ENCODE results near the gene ABCD3.
A peak's percentile ranks its signal among the peaks of the same experiment; 100 is the strongest.

The ABCD3 gene

DNA sequence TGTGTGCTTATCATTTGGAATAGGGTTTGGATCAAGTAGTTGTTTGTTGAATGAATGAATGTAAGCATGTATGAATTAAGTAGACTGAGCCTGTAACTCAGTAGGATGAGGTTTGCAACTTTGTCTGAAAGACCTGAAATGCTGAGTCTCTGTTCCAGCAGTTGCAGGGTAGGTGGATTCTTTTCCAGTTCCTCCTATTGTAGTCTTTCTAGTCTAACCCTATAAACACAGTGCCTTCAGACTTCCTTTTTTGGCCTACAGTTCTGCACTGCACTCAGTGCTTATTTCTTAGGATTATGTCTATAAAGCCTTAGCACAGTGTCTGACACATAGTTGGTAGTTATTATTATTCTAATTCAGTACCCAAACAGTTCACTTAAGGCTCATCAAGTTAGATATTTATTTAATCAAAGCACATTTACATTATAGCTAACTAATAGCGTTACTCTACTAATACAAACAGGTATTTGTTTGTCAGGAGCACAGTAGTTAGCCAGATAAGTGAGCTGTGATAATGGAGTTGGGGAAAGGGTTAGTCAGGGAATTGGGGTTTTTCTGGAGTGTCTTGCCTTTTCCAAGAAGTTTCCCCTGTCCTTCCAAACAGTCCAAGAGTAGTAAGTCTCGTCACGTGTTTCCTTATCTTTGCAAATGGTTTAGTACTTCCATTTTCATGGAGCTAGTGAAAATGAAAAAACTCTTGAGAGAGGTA is 45.0 kb downstream of the ABCD3 start:
- DNase-seq (ENCODE audit: low spot score), result no peak

DNA sequence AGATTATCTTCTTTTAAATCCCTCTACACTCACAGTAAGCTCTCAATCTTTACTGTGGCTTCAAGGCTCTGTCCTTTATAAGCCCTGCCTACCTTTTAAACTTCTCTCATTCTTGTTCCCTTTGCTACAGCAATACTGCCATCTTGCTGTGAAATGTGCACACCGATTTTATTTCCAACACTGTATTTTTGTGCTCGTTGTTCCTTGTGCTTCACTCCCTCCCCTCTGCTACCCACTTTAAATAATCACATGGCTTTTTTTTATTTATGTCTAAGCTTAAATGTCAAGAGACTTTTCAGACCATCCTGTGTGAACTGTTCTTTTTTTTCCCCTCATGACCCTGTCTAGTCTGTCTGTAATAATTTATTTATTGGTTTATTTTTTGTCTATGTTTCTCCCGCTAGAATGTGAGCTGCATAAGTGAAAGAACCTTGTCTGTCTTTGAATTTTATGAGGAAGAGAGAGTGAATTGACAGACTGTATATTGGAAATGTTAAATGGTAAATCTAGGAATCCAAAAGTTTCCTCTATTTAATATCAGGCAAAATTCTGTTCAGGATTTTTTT is 45.7 kb downstream of the ABCD3 start:
- peak; percentile 20 for DNase-seq (ENCODE audit: low spot score)

DNA sequence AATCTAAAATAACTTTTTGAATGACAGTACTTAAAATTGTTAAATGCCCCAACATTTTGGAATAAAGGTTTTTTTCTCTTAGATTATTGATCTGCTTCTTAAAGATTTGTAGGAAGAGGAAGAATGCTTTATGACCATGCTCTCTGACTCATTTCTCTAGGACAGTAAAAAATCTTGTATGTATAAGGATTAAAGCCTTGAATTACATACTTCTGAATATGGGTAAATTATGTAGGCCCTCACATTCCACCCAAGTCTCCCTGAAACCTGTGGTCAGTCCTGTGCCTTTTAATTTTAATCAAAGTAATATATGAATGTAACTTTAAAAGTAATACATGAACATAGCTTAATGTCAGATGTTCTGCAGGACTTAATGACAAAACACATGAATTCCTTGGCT is 50.5 kb downstream of the ABCD3 start:
- DNase-seq (ENCODE audit: low spot score), result no peak

DNA sequence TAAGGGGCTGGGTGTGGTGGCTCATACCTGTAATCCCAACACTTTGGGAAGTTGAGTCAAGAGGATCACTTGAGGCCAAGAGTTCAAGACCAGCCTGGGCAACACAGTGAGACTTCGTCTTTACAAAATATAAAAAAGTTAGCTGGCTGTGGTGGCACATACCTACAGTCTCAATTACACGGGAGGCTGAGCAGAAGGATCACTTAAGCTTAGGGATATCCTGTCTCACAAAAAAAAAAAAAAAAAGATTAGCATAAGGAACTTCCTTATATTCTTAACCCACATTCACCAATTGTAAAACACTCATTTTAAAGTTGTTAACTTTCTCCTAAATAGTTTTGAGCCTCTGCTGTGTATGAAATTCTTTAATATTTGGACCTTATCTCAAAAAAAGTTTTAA is 53.1 kb downstream of the ABCD3 start:
- DNase-seq (ENCODE audit: low spot score), result no peak

DNA sequence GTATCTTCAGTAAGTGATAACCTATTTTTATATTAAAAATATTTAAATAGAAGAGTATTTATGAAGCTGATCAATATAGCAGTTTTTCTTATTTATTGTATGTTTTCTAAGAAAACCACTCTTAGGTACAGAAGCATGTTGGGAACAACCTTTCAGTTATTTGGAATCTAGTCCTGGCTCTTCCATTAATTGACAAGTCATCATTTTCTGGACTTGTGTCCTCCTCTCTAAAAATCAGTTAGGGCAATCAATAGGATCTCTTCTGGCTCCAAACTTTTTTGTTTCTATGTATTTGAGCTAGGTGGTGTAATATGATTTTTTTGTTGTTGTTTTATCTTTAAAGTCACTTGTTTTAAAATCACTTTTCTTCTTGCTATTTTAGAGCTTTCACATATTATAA is 57.0 kb downstream of the ABCD3 start:
- DNase-seq (ENCODE audit: low spot score), result no peak

DNA sequence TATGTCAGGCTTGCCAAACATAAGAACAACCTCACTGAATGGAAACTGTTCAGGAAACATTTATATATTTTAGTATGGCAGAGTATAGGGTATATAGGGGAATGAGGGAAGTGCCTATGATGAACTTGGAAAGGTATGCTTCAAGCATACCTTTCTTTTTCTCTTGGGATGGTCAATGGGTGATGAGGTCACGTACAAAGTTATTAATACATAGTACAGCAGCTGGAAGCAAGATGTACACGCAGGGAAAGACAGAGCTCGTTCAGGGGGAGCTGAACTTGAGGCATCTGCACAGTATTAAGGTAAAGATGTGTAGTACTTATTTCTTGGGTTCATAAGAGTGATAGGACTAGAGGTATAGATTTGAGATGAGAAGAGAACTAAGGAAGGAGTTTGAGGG is 61.5 kb downstream of the ABCD3 start:
- DNase-seq (ENCODE audit: low spot score), result no peak

DNA sequence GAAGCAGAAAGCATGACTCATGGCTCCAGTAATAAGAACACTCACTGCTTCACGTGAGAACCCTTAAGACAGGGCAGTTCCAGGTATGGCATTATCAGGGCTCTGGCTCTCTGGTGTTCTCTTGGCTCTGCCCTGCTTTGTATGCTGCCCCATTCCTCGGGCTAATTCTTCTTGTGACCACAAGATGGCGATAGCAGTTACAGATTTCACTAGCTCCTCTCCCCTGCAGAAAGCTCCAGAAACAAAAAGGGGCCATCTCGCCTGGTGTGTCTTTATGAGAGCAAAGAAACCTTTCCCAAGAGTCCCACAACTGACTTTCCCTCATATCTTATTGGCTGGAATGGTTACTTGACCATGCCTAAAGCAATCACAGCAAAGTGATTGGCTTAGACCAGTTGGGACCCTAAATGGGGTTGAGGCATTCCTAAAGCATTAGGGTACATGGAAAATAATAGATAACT is 63.3 kb downstream of the ABCD3 start:
- peak; percentile 68 for DNase-seq (ENCODE audit: low spot score)

DNA sequence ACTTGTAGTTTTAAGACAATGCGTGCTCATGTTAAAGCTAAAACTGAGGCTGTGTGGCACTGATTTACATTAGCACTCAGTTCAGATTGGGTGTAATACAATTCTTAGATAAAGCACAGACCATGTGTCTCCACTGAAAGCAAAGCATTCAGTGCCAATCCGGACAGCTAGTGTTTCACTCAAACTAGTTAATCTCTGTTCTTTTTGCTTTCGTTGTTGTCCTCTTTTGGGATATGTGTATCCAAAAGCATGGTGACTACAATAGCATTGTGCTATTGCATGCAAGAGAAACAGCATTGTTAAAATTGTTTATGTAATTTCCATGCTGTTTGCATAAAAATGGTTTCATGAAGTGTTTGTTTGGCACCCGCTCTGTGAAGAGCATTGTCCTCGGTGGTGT is 68.8 kb downstream of the ABCD3 start:
- DNase-seq (ENCODE audit: low spot score), result no peak

DNA sequence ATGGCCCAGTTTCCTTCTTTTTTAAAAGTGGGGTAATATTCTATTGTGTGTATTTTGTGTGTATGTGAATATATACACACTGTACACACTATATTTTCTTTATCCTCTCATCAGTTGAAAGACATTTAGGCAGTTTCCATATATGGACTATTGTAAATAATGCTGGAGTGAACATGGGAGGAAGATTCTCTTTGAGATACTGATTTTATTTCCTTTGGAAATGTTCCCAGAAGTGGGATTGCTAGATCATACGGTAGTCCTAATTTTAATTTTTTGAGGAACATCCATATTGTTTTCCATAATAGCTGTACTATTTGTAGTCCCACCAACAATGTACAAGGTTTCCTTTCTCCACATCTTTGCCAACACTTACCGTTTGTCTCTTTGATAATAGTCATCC is 72.4 kb downstream of the ABCD3 start:
- no peak for DNase-seq (ENCODE audit: low spot score)

DNA sequence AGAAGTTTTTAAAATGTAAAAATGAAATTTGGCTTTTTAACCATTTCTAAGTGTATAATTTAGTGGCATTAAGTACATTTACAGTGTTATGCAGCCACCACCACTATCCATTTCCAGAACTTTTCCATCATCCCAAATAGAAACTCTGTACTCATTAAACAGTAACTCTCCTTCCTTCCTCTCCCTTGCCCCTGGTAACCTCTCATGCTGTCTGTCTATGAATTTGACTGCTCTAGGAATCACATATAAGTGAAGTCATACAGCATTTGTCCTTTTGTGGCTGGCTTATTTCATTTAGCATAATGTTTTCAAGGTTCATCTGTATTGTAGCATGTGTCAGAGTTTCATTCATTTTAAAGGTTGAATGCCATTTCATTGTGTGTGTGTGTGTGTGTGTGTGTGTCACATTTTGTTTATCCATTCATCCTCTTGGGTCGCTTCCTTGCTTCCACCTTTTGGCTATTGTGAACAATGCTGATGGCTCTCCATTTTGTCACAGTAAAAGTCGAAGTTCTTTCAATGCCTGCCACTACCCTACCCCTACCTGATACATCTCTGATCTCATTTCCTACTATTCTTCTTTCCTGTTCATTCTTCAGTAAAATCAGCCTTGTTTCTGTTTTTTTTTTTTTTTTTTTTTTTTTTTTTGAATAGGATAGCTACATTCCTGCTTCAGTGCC is 78.0 kb downstream of the ABCD3 start:
- peak; percentile 18 for DNase-seq (ENCODE audit: low spot score)

DNA sequence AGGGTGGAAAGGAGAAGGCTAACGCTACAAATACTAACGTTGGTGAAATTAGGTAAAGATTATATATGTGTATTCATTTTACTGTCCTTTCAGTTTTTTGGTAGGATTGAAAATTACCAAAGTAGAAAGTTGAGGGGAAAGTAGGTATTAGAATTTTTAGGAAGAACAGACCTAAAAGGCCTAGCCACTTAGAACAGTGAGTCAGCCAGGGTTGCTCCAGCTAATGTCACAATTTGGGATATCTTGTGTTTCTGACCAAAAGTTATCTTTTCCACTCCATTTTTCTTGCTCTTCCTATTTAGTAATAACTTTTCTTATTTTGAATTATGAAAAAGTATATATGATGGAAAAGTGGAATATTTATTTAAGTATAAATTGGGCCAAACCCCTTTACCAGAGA is 83.2 kb downstream of the ABCD3 start:
- DNase-seq (ENCODE audit: low spot score), result no peak

DNA sequence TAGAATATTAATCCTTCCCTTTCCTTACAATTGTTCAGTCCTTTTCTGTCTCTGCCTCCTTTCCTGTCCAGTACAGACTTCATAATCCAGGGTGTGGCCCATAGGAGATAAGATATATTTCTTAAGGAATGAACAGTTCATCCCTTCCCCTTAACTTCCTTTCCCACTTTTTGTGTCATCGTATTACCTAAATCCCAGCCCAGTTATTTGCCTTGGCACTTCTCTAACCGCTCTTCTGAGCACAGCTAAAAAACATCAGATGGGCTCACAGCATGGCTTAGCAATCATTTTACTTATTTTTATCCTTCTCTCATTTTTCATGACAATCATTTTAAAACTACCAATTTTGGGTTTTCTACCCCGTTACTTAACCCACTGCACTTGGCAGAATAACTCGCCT is 83.7 kb downstream of the ABCD3 start:
- no peak for DNase-seq (ENCODE audit: low spot score)

DNA sequence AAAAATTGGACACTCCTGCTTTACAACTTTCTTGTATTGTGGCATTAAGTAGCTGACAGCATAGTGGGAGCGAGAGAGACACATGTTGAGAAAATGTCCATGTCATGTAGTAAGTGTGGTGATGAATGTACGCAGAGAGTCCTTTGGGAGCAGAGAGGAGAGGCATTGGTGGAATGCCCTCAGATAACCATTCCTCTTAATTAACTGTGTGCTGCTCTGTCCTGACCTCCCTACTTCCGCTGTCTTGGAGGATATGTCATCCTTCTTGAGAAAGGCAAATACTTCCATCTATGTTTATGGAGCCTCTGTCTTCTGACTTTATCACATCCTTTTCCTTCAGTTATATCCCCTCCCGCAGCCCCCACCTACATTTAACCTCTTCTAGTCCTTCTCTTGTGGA is 85.0 kb downstream of the ABCD3 start:
- no peak for DNase-seq (ENCODE audit: low spot score)

DNA sequence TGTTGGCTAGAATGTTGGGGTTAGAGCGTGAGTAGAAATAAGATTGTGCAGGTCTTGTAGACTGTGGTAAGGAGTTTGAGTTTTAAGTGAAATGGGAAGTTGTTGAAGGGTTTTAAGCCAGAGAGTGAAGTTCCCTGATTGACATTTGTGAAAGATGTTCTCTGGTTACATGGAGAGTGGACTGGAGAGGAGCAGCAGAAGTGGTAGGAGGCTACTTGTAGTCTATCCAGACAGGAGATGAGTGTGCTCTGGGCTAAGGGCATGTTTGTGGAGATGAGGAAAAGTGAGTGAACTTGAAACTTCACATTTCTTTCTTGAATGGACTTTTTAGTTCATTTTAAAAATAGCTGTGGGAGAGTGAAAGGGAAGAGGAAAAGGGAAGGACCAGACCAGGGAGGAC is 86.4 kb downstream of the ABCD3 start:
- DNase-seq (ENCODE audit: low spot score), result no peak

DNA sequence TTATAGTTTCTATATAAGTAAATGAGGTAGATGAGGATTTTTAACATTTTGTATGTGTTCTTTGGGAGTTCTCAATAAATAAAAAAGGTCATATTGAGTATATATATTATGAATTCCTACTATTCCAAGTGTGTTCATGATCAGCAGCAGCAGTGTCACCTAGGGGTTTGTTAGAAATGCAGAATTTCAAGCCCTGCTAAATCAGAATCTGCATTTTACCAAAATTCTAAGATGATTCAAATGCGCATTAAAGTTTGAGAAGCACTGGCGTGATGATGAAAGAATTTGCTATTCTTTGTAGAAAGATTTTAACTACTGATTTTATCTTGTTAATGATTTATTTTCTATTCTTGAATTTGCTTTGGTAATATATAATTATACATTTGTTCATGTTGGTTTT is 94.6 kb downstream of the ABCD3 start:
- no peak for DNase-seq (ENCODE audit: low spot score)

DNA sequence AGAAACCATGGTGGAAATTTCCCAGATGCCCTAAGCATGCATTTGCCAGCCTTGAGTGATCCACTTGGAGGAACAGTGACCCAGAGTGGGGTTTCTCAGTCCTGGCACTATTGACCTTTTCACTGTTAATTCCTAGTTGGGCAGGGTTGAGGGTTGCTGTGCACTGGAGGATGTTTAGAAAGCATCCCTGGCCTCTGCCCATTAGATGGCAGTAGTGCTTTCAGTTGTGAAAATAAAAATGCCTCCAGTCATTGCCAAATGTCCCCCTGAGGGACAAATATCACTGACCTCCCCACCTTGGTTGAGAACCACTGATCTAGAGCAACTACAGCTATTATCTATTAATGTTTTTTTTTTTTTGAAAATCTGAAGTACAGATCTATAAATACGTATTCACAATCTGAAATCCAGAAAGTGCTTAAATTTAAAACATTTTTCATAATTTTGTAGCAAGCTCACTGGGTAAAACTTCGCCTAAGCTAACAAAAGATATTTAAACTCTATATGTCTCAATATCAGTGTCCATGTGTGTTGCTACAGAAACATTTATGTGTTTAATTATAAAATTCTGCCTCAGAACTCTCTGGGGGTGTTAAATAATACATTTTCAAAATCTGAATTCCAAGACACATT is 96.0 kb downstream of the ABCD3 start:
- peak; percentile 33 for DNase-seq (ENCODE audit: low spot score)

DNA sequence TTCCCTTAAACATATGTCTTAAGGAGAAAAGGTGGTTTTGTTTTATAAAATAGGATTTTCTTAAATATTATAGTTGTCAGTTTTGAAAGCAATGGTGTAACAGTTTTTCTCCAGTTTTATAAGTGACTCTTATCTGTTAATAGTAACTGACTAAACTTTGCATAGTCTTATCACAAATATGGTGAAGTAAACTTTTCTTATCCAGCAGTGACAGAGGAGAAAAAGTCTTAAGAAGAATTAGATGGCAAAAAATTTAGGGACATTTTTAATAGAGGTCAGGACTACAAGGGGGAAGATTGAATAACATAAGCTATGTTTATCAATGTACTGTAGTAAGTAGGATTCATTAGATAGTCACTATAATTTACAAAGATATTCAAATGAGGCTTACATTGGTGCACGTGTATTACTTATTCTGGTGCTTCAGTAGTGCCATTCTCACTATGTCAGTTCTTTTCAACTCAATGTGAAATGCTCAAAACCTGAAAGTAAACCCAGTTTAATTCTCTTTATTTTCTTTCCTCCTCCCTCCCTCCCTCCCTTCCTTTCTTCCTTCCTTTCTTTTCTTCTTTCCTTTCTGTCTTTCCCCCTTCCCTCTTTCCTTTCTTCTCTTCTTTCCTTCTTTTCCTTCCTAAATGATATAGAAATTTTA is 97.2 kb downstream of the ABCD3 start:
- no peak for DNase-seq (ENCODE audit: low spot score)

DNA sequence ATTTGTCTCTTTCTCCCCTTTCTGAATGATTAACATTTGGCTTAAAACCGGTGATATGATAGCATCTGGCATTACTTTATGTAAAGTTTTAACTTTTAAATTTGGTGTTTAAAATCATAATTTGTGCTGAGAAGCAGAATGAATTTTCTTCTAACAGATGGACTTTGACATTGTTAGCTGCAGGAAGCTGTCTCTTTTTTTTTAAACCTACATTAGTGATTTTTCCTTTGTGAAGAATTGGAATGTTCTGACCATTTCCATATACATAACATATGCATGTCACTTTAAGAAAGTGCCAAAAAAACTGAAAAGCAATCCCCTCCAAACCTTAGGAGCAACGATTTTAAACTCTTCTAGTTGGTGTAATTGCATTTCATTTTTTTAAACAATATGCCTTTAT is 101.2 kb downstream of the ABCD3 start:
- DNase-seq (ENCODE audit: low spot score), result no peak

DNA sequence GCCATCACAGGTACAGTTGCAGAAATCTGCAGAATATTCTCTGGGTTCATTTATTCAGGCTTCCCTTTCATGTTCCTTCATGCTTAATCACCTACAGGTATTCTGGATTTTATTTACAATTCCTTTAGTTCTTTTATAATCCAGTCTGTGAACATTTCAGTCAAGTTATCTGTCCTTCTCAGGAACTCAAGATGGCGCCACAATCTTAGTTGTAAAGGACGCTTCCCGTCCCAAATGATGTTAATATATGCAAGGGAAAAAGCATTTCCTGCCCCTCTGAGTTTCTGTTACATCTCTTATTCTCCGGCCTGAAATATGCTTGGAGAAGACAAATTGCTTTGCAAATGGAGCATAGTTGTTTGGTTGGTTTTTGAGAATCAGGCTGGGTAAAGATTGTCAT is 104.1 kb downstream of the ABCD3 start:
- peak; percentile 37 for DNase-seq (ENCODE audit: low spot score)

DNA sequence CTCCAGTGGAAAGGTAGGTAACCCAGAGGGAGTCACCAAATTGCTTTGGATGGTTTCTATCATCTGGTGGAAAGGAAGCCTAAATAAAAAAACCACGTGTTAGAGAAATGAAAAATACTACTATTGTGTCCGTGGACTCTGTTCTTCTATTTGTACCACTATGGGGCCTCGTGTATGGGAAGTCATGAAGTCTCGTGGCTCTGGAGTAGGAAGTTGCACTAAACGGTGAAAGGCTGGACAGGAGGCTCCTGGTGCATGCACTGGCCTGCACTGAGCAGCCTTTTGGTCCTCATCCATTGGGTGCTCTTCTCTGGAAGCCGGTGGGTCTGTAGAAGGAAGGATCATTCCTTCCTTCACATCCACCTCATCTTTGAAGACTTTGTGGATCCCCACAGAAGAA is 106.3 kb downstream of the ABCD3 start:
- DNase-seq (ENCODE audit: low spot score), result no peak

DNA sequence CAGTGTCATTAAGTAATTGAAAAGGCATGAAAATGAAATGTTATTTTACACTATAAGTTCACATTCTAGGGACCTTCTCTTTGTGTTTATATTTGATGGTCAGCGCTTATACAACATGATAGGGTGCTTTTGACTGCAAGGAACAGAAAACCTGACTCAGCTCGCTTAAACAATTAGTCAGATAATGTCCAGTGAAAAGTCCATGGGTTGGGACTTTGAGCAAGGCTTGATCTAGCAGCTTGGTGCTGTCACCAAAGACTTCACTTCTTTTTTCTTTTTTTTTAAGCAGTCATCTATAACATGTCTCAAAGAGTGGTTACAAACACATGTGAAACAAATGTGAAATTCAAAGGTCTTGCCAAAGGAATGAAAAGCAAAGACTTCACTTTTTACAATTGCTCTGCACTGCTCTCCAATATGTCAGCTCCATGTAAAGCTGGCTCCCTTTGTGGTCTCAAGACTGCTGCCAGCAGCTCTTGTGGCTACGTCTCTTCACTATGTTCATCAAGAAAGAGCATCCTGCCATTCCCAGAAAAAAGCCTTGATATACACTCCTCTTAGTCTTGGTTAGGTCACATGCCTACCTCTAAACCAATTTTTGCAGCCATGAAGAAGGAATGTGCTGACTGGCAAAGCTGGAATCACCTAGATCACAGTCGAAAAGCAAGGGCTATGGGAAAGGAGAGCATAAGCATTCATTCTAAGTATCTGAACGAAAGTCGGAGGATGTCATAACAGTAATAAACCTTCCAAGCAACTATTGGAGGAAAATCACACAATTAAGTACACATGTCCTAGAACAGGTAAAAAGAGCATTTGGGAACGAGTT is 108.2 kb downstream of the ABCD3 start:
- no peak for DNase-seq (ENCODE audit: low spot score)

Data from kidney capillary endothelial cell (primary cell).